BE2C (cell line): Measurements from ENCODE around the gene TYR. TPM values are rescaled to one million over a fixed set of nuclear protein-coding genes. Genes with fewer than 3 reads are reported as not detected.

ENCODE experiments used
- DNase-seq: peaks from one replicate; pipeline ENCODE4 v3.0.0-alpha.2; 2020
- H3K27me3 ChIP-seq: fragments of 250-450 bp; sonication (Bioruptor Pico); 2 replicates; pipeline ENCODE4 v1.5.1; 2020; ENCODE audit warnings: mild to moderate bottlenecking
- H3K36me3 ChIP-seq: fragments of 250-450 bp; sonication (Bioruptor Pico); 2 replicates; pipeline ENCODE4 v1.5.1; 2020; ENCODE audit warnings: mild to moderate bottlenecking
- H3K4me1 ChIP-seq: fragments of 250-450 bp; sonication (Bioruptor Pico); 2 replicates; pipeline ENCODE4 v1.5.1; 2020
- H3K4me3 ChIP-seq: 2 replicates; pipeline ENCODE4 v1.5.1; 2011; ENCODE audit warnings: low read depth, low read length
- H3K9me3 ChIP-seq: fragments of 250-450 bp; sonication (Bioruptor Pico); 2 replicates; pipeline ENCODE4 v1.5.1; 2020
- polyA plus RNA-seq: library from polyadenylated mRNA; unstranded; fragments of >200 nt; gene quantifications from one replicate; pipeline ENCODE4 v1.2.1, GENCODE V29; 2012; ENCODE audit warnings: low read depth, missing spikeins; ENCODE audit not compliant: insufficient read length, insufficient read depth
- TF ChIP-seq, protein P1 (sequence below): IDR thresholded peaks from 2 replicates; pipeline ENCODE4 v1.5.1; 2012; ENCODE audit warnings: mild to moderate bottlenecking, low read depth, low read length

Gene TYR
- polyA plus RNA-seq = not detected

DNA sequence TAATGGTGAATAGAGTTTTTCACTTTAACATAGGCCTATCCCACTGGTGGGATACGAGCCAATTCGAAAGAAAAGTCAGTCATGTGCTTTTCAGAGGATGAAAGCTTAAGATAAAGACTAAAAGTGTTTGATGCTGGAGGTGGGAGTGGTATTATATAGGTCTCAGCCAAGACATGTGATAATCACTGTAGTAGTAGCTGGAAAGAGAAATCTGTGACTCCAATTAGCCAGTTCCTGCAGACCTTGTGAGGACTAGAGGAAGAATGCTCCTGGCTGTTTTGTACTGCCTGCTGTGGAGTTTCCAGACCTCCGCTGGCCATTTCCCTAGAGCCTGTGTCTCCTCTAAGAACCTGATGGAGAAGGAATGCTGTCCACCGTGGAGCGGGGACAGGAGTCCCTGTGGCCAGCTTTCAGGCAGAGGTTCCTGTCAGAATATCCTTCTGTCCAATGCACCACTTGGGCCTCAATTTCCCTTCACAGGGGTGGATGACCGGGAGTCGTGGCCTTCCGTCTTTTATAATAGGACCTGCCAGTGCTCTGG, at the start of gene TYR:
Gene TYR (plus strand): TSS at position 185 of the 541 bp plus-strand sequence. CDS start 79 bp downstream, at position 264.
- TF ChIP-seq, protein P1, sequence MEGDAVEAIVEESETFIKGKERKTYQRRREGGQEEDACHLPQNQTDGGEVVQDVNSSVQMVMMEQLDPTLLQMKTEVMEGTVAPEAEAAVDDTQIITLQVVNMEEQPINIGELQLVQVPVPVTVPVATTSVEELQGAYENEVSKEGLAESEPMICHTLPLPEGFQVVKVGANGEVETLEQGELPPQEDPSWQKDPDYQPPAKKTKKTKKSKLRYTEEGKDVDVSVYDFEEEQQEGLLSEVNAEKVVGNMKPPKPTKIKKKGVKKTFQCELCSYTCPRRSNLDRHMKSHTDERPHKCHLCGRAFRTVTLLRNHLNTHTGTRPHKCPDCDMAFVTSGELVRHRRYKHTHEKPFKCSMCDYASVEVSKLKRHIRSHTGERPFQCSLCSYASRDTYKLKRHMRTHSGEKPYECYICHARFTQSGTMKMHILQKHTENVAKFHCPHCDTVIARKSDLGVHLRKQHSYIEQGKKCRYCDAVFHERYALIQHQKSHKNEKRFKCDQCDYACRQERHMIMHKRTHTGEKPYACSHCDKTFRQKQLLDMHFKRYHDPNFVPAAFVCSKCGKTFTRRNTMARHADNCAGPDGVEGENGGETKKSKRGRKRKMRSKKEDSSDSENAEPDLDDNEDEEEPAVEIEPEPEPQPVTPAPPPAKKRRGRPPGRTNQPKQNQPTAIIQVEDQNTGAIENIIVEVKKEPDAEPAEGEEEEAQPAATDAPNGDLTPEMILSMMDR = no peak
- Histone ChIP-seq H3K9me3 (no peaks in the 10 kb centered on the region; the same call in 1 of the 2 replicates), H3K4me1 (no peaks in the 10 kb centered on the region), H3K36me3 (no peaks in the 10 kb centered on the region), H3K27me3 (no peaks in the 10 kb centered on the region), H3K4me3 (no peak within 1 kb of the TSS)
- DNase-seq = no peak

DNA sequence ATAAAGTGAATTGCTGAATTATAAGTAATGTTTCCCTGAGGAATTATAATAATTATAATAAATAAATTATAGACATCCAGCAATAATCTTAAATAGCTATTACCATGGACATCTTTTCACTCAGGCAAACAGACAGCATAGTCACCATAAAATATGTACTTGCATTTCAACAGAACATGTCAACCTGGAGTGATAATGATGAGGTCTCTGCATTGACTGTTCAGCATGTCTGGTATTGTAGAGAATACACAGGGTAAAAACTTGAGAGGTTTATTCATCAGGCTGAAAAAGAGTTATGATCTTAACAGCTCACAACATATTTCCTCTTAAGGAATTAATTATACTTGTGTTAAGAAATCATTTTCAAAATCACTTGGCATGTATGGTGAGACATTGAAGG, 41.1 kb upstream of the TYR start:
- no peak overlapping the region for H3K4me3 ChIP-seq
- no peaks in the 10 kb centered on the region for H3K27me3 ChIP-seq
- H3K9me3 ChIP-seq = no peaks in the 10 kb centered on the region
- no peaks in the 10 kb centered on the region for H3K36me3 ChIP-seq
- no peak for DNase-seq
- no peaks in the 10 kb centered on the region for H3K4me1 ChIP-seq
- TF ChIP-seq, protein P1 = no peak

DNA sequence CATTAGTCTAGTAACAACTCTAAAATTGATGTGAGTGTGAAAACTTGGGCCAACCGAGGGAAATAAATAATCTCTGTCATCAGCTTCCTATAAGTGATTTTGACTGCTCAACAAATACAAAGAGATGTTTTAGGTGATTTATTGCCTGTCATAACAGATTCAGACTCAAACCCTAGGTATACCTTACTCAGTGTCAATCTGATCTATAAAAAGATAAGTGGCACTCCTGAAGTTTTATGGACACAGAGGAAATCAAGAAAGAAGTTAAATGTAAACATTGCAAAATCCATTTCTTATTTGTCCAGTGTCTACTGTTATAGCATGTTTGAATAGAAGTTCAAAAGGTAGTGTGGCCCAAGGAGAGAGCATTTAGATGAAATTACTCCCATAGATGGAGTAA, 30.4 kb upstream of the TYR start:
- Histone ChIP-seq H3K9me3 (no peaks in the 10 kb centered on the region), H3K27me3 (no peaks in the 10 kb centered on the region), H3K4me1 (no peaks in the 10 kb centered on the region), H3K4me3 (no peak overlapping the region), H3K36me3 (no peaks in the 10 kb centered on the region)
- TF ChIP-seq, protein P1 = no peak
- no peak for DNase-seq

DNA sequence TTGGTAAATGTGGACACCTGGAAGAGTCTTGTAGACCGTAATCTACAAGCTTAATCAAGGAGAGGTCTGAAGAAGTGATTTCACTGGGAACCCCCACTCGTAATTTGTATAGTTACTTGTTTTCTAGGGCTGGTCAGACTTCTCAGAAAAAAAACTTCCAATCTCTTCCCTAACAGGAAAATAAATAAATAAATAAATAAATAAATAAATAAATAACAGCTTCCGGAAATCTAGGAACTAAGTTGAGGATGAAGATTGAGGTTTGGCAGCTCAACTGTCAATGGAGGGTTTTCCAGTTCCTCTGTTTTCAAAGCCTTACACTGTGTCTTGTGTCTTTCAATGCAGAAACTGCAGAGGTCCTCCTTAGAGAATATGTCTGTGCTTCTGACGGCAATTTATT, 17.7 kb upstream of the TYR start:
- Histone ChIP-seq H3K27me3 (no peaks in the 10 kb centered on the region), H3K4me3 (no peak overlapping the region), H3K9me3 (no peaks in the 10 kb centered on the region), H3K36me3 (no peaks in the 10 kb centered on the region), H3K4me1 (no peaks in the 10 kb centered on the region)
- no peak for DNase-seq
- TF ChIP-seq, protein P1 = no peak

DNA sequence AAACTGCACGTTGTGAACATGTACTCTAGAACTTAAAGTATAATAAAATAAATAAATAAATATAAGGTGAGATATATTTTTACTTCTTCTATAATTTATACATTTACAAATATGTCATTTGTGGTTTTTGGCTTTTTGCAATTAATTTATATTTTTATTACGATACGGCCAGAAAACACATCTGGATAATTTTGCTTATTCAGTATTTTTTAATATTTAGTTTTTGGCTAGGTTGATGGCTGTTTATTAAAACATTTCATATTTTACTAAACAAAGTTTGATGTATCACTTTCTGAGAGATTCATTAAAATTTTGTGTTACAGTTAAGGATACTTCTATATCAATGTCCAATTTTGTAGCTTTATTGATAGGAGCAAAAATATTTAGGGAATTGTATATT, 15.7 kb upstream of the TYR start:
- TF ChIP-seq, protein P1 = no peak
- H3K4me1 ChIP-seq = no peaks in the 10 kb centered on the region
- no peak overlapping the region for H3K4me3 ChIP-seq
- no peak for DNase-seq
- no peaks in the 10 kb centered on the region for H3K36me3 ChIP-seq
- H3K9me3 ChIP-seq = no peaks in the 10 kb centered on the region
- H3K27me3 ChIP-seq = no peaks in the 10 kb centered on the region

DNA sequence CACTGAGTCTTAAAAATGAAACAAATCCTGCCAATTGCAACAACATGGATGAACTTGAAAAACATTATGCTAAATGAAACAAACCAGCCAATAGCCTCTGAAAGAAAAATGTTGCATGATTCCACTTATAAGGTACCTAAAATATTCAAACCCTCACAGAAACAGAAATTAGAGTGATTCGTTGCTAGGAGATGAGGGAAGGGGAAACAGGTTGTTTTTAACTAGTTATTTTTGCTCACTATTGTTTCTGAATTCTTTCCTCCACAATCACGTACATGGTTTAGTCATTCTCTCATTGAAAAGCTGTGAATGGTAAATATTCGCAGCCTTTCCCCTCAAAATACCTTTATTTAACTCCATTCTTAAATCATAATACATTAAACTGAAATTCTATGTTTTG, 14.0 kb upstream of the TYR start:
- no peaks in the 10 kb centered on the region for H3K36me3 ChIP-seq
- no peaks in the 10 kb centered on the region for H3K9me3 ChIP-seq
- TF ChIP-seq, protein P1 = no peak
- no peaks in the 10 kb centered on the region for H3K4me1 ChIP-seq
- H3K27me3 ChIP-seq = no peaks in the 10 kb centered on the region
- DNase-seq = no peak
- H3K4me3 ChIP-seq = no peak overlapping the region
